Measurements from ENCODE around the gene CPNE9. TPM values are rescaled to one million over a fixed set of nuclear protein-coding genes. Genes with fewer than 3 reads are reported as not detected.

CPNE9 gene
- total RNA-seq, 1 donor from 2014 or later: 54.6 TPM

GRCh38 chr3:9681723-9682081, 21.9 kb upstream of the CPNE9 start:
- TF ChIP-seq, protein P1, sequence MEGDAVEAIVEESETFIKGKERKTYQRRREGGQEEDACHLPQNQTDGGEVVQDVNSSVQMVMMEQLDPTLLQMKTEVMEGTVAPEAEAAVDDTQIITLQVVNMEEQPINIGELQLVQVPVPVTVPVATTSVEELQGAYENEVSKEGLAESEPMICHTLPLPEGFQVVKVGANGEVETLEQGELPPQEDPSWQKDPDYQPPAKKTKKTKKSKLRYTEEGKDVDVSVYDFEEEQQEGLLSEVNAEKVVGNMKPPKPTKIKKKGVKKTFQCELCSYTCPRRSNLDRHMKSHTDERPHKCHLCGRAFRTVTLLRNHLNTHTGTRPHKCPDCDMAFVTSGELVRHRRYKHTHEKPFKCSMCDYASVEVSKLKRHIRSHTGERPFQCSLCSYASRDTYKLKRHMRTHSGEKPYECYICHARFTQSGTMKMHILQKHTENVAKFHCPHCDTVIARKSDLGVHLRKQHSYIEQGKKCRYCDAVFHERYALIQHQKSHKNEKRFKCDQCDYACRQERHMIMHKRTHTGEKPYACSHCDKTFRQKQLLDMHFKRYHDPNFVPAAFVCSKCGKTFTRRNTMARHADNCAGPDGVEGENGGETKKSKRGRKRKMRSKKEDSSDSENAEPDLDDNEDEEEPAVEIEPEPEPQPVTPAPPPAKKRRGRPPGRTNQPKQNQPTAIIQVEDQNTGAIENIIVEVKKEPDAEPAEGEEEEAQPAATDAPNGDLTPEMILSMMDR (IDR thresholded peaks at IDR 0.05; ENCODE audit: partially characterized antibody, unreplicated experiment): no peak
- peaks cover 4% of the 10 kb centered on the region for H3K27me3 Mint-ChIP-seq (ENCODE audit: unreplicated experiment)
- no peak overlapping the region for H3K4me3 Mint-ChIP-seq (ENCODE audit: unreplicated experiment)
- DNase-seq: no peak
- H3K9me3 Mint-ChIP-seq (ENCODE audit: unreplicated experiment): no peaks in the 10 kb centered on the region
- H3K36me3 Mint-ChIP-seq (ENCODE audit: unreplicated experiment): peaks cover 7% of the 10 kb centered on the region
- no peak overlapping the region for H3K27ac Mint-ChIP-seq (ENCODE audit: unreplicated experiment)
- H3K4me1 Mint-ChIP-seq (ENCODE audit: low read depth, unreplicated experiment): no peaks in the 10 kb centered on the region

- H3K36me3 Mint-ChIP-seq (ENCODE audit: unreplicated experiment): peaks cover 7% of the 10 kb centered on the region
Measured at GRCh38 chr3:9682096-9682495, 21.5 kb upstream of the CPNE9 start.

GRCh38 chr3:9683426-9683825, 20.2 kb upstream of the CPNE9 start:
- Mint-ChIP-seq H3K9me3 (ENCODE audit: unreplicated experiment) (no peaks in the 10 kb centered on the region), H3K4me1 (ENCODE audit: low read depth, unreplicated experiment) (no peaks in the 10 kb centered on the region), H3K27ac (ENCODE audit: unreplicated experiment) (no peak overlapping the region), H3K27me3 (ENCODE audit: unreplicated experiment) (peaks cover 4% of the 10 kb centered on the region), H3K36me3 (ENCODE audit: unreplicated experiment) (peaks cover 7% of the 10 kb centered on the region), H3K4me3 (ENCODE audit: unreplicated experiment) (no peak overlapping the region)
- TF ChIP-seq, protein P1 (IDR thresholded peaks at IDR 0.05; ENCODE audit: partially characterized antibody, unreplicated experiment): no peak
- DNase-seq: no peak

More at GRCh38 chr3:9682096-9682495, 21.5 kb upstream of the CPNE9 start:
- H3K9me3 Mint-ChIP-seq (ENCODE audit: unreplicated experiment): no peaks in the 10 kb centered on the region
- H3K27ac Mint-ChIP-seq (ENCODE audit: unreplicated experiment): no peak overlapping the region
- no peaks in the 10 kb centered on the region for H3K4me1 Mint-ChIP-seq (ENCODE audit: low read depth, unreplicated experiment)
- H3K4me3 Mint-ChIP-seq (ENCODE audit: unreplicated experiment): no peak overlapping the region
- TF ChIP-seq, protein P1 (IDR thresholded peaks at IDR 0.05; ENCODE audit: partially characterized antibody, unreplicated experiment): no peak
- DNase-seq: no peak
- H3K27me3 Mint-ChIP-seq (ENCODE audit: unreplicated experiment): peaks cover 4% of the 10 kb centered on the region

DNA sequence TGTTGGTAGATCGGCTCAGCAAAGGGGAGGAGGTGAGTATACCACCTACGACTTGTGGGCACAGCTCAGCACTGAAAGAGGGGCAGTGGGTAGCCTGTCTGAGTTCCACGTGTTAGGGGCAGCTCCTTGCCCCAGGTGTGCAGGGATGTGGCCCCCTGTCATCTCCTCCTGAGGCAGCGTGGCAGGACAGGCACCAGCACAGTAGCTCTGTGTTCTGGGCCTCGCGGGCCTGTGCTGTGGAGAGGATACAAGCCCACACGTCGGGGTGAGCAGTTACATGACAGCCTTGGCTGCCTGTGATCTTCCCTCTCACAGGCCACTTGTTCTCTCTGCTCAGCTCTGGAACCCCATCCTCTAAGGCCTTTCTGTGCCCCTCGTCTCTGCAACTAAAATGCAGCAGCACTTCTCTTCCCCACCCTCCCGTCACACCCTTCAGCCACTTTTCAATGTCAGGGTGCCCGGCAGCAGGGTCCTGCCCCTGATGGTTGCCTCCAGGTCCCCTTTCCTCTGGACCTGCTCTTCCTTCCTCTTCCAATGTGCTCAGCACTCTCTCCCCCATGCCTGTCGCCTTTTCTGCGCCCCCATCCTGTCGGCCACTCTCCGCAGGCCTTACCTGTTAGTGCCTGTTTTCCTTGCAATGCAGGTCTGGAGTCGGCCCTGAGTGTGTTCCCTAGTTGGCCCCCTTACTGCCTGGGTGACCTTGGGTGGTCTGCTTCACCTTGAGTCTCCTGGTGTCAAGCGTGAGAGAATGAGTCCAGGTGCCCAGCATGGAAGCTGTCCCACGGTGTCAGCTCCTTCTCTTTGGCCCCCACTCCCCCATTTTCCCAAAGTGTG, 18.2 kb upstream of the CPNE9 start:
- peaks cover 3% of the 10 kb centered on the region for H3K9me3 Mint-ChIP-seq (ENCODE audit: unreplicated experiment)
- TF ChIP-seq, protein P1 (IDR thresholded peaks at IDR 0.05; ENCODE audit: partially characterized antibody, unreplicated experiment): no peak
- no peak overlapping the region for H3K4me3 Mint-ChIP-seq (ENCODE audit: unreplicated experiment)

DNA sequence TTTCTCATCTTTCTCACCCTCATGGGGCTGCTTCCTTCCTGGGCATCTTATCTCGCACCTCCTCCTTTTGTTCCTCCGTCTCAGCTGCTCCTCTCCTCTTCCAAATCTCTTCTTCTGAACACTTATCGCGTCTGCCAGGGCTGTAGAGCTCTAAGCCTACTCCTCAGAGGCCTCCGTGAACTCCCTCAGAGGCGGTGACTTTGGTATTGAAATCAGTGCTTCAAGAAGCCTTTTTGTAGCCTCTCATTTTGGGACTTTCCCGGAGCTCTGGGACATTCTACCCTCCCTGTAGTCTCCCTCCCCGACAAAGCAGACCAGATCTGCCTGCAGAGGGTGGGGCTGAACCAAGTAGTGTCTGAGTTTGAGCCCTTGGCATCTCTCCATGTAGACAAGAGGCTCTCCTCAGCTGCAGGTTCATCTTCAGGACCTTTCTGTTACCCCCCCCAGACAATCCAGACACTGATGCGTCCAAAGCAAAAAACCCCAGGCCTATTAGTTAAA, 17.5 kb upstream of the CPNE9 start:
- H3K9me3 Mint-ChIP-seq (ENCODE audit: unreplicated experiment): peaks cover 3% of the 10 kb centered on the region
- no peaks in the 10 kb centered on the region for H3K4me1 Mint-ChIP-seq (ENCODE audit: low read depth, unreplicated experiment)
- H3K36me3 Mint-ChIP-seq (ENCODE audit: unreplicated experiment): peaks cover 5% of the 10 kb centered on the region
- no peak overlapping the region for H3K4me3 Mint-ChIP-seq (ENCODE audit: unreplicated experiment)
- TF ChIP-seq, protein P1 (IDR thresholded peaks at IDR 0.05; ENCODE audit: partially characterized antibody, unreplicated experiment): no peak
- no peak overlapping the region for H3K27ac Mint-ChIP-seq (ENCODE audit: unreplicated experiment)
- DNase-seq: no peak
- peaks cover 4% of the 10 kb centered on the region for H3K27me3 Mint-ChIP-seq (ENCODE audit: unreplicated experiment)

More for the DNA sequence above, 18.2 kb upstream of the CPNE9 start:
- H3K4me1 Mint-ChIP-seq (ENCODE audit: low read depth, unreplicated experiment): no peaks in the 10 kb centered on the region
- no peak for DNase-seq
- H3K27ac Mint-ChIP-seq (ENCODE audit: unreplicated experiment): no peak overlapping the region
- peaks cover 7% of the 10 kb centered on the region for H3K36me3 Mint-ChIP-seq (ENCODE audit: unreplicated experiment)
- peaks cover 4% of the 10 kb centered on the region for H3K27me3 Mint-ChIP-seq (ENCODE audit: unreplicated experiment)

All from glutamatergic neuron (in vitro differentiated cells).